Choroid plexus epithelial cell (primary cell): ENCODE measurements around the gene ANTXR1.

Experiments
- DNase-seq: peaks from one replicate; pipeline ENCODE4 v3.0.0-alpha.2; 2010; ENCODE audit warnings: low read depth
- H3K4me3 ChIP-seq: 2 replicates; pipeline ENCODE4 v1.5.1; 2011; ENCODE audit warnings: low read depth, mild to moderate bottlenecking, control low read depth, low read length, moderate library complexity
- TF ChIP-seq, protein P1 (sequence below): conservative IDR thresholded peaks from 2 replicates; pipeline ENCODE4 v1.5.1; 2011; ENCODE audit warnings: low read depth, mild to moderate bottlenecking, control low read depth, inconsistent platforms, low read length, moderate library complexity

The ANTXR1 gene

DNA sequence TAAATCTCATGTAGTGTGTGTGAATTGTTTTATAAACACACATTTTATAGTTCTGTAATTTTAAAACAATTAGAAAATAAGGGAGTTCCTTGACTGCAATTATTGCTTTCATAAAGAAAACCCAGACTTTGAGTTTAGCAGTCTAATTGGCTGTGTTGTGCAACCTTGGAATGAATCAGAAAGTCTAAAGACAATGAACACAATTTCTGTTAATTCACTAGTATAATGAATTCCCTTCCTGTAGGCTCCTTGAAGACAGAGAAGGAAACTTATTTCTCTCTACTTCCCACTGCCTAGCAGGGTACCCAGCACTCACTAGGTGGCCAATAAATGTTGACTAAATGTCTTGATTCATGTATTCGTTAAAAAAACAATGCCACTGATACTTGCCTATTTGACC, 79.9 kb downstream of the ANTXR1 start:
- no peak for DNase-seq
- TF ChIP-seq, protein P1, sequence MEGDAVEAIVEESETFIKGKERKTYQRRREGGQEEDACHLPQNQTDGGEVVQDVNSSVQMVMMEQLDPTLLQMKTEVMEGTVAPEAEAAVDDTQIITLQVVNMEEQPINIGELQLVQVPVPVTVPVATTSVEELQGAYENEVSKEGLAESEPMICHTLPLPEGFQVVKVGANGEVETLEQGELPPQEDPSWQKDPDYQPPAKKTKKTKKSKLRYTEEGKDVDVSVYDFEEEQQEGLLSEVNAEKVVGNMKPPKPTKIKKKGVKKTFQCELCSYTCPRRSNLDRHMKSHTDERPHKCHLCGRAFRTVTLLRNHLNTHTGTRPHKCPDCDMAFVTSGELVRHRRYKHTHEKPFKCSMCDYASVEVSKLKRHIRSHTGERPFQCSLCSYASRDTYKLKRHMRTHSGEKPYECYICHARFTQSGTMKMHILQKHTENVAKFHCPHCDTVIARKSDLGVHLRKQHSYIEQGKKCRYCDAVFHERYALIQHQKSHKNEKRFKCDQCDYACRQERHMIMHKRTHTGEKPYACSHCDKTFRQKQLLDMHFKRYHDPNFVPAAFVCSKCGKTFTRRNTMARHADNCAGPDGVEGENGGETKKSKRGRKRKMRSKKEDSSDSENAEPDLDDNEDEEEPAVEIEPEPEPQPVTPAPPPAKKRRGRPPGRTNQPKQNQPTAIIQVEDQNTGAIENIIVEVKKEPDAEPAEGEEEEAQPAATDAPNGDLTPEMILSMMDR, result no peak
- H3K4me3 ChIP-seq, result no peak overlapping the region

DNA sequence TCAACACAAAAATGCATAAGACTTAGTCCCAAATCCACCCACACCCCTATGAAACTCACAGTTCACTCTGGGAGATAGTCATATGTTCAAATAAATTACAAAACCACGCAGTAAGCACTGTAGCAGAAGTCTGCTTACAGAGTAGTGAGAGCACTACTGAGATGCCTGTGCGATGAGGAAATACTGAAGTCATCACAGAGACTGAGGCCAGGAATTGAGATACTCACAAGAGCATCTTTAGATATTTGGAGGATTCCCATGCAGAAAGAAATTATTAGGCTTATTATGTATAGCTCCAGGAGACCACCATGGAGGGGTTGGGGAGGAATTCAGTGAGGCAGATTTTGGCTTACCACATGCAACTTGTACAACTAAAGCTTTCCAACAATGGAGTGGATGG, 82.3 kb downstream of the ANTXR1 start:
- H3K4me3 ChIP-seq, result no peak overlapping the region
- DNase-seq, result peak; percentile 88
- TF ChIP-seq, protein P1, result no peak

DNA sequence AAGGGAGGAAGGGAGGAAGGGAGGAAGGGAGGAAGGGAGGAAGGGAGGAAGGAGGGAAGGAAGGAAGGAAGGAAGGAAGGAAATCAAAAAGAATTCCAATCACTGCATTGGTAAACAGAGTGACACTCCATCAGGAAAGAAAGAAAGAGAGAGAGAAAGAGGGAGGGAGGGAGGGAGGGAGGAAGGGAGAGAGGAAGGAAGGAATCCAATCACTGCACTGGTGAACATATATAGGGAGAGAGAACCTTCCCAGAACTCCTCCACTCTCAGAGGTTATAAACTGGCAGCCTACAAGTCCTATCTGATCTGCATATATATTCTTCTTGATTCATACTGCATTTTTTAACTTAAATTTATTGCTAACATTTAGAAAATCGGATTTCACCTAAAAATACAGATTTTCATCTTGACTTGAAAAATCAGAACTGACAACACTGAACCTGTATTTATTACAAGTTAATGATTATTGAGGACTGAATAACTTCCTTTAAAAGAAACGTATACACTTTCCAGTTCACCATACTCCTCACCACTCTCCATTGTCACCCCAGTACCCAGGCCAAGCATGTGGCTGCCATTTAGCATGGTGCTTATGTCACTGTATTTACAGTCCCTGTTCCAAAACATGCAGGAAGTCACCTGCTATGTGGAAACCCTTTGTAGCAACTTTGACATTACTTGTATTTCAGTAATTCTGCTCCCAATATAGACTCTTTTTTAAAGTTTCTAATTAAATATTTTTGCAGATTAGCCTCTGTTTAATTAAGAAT, 83.5 kb downstream of the ANTXR1 start:
- H3K4me3 ChIP-seq, result no peak overlapping the region
- DNase-seq, result no peak
- TF ChIP-seq, protein P1, result no peak

DNA sequence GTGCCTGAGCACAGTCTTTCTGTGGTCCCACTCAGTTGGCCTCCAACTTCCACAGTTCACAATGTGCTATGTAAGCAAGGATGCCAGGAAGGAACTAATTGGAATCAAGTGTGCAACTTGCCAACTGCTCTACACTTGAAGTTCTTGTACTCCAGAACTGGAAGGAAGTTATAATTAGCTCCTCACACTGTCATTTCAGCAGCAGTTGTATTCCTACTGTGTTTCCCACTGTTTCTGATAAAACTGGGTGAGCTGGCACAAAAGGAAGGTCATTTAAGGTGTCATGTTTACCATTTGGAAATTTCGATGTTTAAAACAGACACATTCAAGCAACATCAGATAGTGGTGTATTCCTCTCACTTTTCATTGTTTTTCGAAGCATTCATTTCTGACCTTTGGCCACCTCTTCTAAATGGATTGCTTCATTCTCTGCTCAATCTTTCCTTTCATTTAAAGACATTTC, 84.2 kb downstream of the ANTXR1 start:
- peak; percentile 25 for DNase-seq
- TF ChIP-seq, protein P1, result no peak
- no peak overlapping the region for H3K4me3 ChIP-seq

DNA sequence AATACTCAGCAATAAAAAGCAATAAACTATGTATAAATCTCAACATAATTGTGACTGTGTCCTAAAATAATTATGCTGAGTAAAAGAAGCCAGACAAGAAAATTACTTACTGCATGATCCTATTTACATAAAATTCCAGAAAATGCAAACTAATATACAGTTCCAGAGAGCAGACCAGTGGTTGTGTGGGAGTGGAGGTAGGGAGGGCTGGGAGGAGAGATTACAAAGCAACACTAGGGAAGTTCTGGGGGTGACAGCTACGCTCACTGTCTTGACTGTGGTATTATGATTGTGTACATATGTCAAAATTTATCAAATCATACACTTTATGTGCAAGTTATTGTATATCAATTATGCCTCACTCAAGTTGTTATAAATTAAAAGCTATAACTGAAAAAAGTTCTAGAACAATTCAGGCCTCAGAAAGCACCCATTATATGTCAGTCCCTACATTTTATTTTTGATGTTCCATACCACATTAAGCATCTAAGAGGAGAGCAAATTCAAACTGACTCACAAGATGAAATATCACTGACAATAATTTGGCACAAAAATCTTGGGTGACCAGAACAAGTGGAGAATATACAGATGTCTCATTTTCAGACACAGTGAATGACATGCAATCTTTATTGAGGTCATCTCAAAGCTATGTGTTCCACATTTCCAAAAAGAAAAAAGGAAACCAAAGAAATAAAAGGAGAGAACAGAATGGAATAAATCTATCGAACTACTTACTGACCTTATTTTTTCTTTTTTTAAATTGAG, 85.1 kb downstream of the ANTXR1 start:
- no peak overlapping the region for H3K4me3 ChIP-seq
- no peak for DNase-seq
- TF ChIP-seq, protein P1, result no peak

DNA sequence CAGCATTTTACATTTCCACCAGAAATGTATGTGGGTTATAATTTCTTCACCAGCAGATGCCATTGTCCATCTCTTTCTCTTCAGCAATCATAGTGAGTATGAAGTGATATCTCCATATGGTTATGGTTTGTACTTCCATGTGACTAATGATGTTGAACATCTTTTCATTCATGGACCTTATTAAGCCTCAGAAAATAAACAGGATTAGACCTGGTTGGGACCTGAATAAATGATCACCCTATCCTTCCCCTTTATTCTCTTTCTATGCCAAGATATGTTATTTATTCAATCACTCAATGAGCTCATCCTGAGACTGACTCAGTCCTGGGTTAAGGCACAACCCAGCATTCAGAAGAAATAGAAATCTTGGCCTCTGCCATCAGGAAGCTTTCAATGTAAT, 86.6 kb downstream of the ANTXR1 start:
- no peak overlapping the region for H3K4me3 ChIP-seq
- DNase-seq, result peak; percentile 35
- TF ChIP-seq, protein P1, result no peak
